Measurements from ENCODE around the gene PUDP.

Gene PUDP

GRCh38 chrX:7146703-7147412, 1.1 kb downstream of the PUDP start:
- DNase-seq, result peak; percentile 5

GRCh38 chrX:7146020-7146702, 1.8 kb downstream of the PUDP start:
- no peak for DNase-seq

DNA sequence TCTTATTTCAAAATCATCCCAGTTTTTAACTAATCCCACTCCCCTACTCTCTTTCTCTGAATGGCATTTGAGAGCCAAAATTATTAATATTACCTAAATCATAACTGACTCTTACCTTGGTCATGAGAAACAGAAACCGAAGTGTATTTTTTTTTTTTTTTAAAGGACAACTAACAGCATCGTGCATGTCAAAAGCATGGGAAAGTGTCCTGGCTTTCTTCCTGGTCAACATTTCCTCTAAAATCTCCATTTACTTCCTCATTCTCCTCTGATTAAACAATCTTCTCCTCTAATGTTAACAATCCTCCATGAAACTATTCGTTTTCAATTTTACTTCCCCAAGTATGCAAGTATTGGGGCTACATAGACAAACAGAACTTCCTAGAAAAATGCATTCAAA, 2.5 kb downstream of the PUDP start:
- no peak for DNase-seq

GRCh38 chrX:7143941-7144525, 3.9 kb downstream of the PUDP start:
- no peak for DNase-seq

GRCh38 chrX:7143076-7143475, 4.9 kb downstream of the PUDP start:
- no peak for DNase-seq

DNA sequence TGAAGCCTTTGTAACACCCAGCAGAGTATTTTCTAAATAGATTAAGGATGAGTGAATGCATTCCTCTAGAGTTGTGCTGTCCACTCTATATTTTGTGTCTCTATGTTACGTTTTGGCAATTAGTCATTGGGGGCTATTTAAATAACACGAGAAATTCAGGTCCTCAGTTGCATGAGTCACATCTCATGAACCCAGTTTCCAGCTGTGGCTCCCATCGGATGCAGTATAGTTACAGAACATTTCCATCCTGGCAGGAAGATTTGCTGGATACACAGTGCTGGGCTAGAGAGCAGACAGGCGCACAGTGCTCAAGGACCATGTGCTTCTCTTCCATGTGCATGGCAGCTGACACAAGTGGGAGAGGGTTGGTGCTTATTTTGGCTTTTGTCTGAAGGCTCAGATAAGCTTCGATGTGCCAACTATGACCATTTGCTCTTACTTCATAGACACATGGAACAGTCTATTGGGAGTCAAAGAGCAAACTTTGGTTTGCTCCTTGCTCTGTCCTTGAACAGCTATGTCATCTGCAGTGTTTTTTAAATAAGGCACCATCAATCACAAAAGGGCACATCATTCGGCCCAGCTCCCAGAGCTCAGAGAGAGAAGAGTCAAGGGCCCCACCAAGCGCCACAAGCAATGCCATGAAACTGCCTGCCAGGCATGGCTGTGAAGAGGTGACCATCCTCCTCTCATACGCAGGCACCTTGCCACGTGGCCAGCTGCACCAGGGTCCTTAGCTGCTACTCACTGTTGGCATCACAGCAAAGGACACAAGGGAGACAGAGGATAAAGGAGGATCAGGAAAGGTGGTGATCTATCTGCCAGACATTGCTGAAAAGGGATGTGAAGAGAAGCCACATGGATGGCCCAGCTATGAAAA, 8.5 kb downstream of the PUDP start:
- DNase-seq, result no peak

DNA sequence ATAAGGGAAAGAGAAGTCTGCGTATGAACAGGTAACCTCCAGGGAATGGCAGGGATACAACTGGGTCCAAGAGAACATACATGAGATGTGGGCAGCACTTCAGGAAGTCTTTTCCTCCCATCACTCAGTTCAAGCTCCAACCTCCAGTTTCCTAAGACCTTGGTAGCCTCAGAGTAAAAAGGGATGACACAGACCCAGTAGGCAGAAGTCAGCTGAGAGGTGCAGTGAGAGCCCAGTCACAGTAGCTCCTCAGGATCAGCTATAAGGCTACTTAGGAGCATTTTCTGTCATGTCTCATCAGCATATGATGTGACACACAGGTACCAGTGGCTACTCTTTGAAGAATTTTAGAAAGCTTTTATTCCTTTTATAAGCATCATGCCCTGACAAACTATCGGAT, 13.0 kb downstream of the PUDP start:
- DNase-seq, result no peak

DNA sequence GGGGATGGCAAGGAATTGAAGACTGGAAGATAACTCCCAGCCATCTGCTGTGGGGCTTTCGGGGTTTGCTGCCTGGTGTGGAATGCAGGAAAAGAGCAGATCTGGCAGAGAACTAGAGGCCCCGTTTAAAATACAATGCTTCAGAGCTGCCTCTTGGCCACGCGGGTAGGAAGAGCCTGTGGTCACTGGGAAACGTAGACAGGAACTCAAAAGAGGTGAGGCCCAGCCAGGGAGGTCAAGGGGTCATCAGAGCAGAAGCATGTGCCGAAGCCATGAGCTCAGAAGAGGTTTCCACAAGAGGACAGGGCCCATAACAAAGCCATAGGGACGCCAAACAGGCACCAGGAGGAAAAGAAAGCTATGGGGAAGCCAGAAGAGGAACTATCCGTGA, 14.9 kb downstream of the PUDP start:
- DNase-seq, result no peak

- DNase-seq, result peak; percentile 36
Measured at GRCh38 chrX:7132335-7133049, 15.5 kb downstream of the PUDP start.

GRCh38 chrX:7131621-7132020, 16.3 kb downstream of the PUDP start:
- no peak for DNase-seq

GRCh38 chrX:7127056-7127455, 20.9 kb downstream of the PUDP start:
- DNase-seq, result no peak

GRCh38 chrX:7120878-7121219, 27.1 kb downstream of the PUDP start:
- no peak for DNase-seq

- DNase-seq, result no peak
Measured at GRCh38 chrX:7119950-7120877, 27.7 kb downstream of the PUDP start.

- no peak for DNase-seq
Measured at GRCh38 chrX:7117587-7117986, 30.4 kb downstream of the PUDP start.

GRCh38 chrX:7116081-7116480, 31.9 kb downstream of the PUDP start:
- no peak for DNase-seq

- no peak for DNase-seq
Measured at GRCh38 chrX:7115557-7115956, 32.4 kb downstream of the PUDP start.

GRCh38 chrX:7112071-7112470, 35.9 kb downstream of the PUDP start:
- DNase-seq, result no peak

GRCh38 chrX:7111518-7111917, 36.4 kb downstream of the PUDP start:
- no peak for DNase-seq

DNA sequence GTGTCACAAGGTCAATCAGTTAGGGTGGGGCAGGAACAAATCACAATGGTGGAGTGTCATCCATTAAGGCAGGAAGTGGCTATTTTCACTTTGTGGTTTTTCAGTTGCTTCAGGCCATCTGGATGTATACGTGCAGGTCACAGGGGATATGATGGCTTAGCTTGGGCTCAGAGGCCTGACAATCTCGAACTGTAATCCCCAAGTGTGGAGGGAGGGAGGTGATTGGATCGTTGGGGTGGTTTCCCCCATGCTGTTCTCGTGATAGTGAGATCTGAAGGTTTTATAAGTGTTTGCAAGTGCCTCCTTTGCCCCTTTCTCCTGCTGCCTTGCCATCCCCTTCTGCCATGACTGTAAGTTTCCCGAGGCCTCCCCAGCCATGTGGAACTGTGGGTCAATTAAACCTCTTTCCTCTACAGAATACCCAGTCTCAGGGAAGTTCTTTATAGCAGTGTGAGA, 37.1 kb downstream of the PUDP start:
- DNase-seq, result no peak

DNA sequence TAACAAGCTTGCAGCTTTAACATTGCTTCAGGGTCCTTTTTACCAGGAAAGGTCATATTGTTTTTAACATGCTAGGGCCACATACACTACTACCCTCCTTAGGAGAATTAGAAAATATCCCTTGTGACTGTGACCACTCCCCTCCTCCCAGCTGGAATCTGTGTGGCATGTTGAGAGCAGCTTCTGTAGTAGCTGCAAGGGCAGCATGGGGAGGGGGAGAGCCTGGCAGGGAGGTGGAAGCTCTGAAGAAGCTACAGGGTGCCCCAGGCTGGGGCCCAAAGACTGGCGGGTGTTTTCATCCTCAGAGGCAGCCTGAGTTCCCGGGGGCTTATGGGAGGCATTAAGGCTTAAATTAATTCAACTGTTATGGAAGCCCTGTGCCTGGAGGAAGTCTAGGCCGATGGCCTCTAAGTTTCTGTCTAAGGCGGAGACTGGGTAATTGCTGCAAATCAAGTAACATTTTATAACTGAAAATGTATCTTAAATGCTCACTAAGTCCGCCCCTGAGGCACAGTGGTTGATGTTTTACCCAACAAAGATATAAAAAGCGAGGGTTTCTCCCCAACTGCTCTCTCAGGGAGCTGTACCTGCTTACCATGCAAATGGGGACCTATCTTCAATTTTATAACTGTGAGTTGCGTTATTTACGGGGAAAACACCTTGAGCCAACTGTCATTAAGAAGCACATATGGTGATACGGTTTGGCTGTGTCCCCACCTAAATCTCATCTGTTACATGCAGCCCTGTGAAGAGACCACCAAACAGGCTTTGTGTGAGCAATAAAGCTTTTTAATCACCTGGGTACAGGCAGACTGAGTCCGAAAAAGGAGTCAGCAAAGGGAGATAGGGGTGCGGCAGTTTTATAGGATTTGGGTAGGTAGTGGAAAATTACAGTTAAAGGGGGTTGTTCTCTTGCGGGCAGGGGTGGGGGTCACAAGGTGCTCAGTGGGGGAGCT, 37.8 kb downstream of the PUDP start:
- no peak for DNase-seq

All from CD4-positive, alpha-beta T cell treated with Interleukin-10 for 1 hour (primary cell).